Epithelial cell of proximal tubule (primary cell): ENCODE data around the gene SDK2. TPM values are rescaled to one million over a fixed set of nuclear protein-coding genes. Genes with fewer than 3 reads are reported as not detected.

Source experiments
- DNase-seq: peaks from one replicate; pipeline ENCODE4 v3.0.0-alpha.2; 2011; ENCODE audit warnings: low read depth
- H3K4me3 ChIP-seq: 2 replicates; pipeline ENCODE4 v1.5.1; 2011; ENCODE audit warnings: low read depth, mild to moderate bottlenecking, low read length
- CTCF ChIP-seq: conservative IDR thresholded peaks from 2 replicates; pipeline ENCODE4 v1.5.1; 2012; ENCODE audit warnings: low read depth, mild to moderate bottlenecking, low read length
- total RNA-seq: library from RNA; depleted of rRNA; stranded (reverse); fragments of >200 nt; gene quantifications from 2 replicates; pipeline ENCODE4 v1.2.3, GENCODE V29; 2015

Gene SDK2
- total RNA-seq, 1 donor from 2014 or later, result 0.12 TPM

DNA sequence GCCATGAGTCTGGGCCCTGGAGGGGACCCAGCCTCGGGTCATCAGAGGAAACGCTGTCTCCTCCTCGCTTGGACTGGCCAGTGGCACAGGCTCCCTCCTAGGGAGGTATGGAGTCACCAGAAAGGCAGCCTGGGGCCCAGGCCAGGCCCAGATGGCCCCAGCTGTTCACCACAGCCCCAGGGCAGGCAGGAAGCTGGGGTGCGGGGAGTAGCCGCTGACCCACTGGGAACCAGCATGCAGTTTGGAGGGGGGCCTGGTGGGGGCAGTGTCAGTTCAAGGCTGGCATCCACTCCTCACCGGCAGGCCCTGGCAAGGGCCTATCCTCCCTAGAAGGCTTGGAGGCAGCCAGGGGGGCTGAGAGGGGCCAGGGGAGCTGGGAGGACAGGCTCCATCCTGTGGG is 48.8 kb downstream of the SDK2 start:
- no peak for DNase-seq
- peak; percentile 27 for TF ChIP-seq CTCF
- H3K4me3 ChIP-seq, result no peak overlapping the region

- H3K4me3 ChIP-seq, result no peak overlapping the region
- TF ChIP-seq CTCF, result no peak
- no peak for DNase-seq
Measured at GRCh38 chr17:73595068-73595467, 49.2 kb downstream of the SDK2 start.

GRCh38 chr17:73594598-73594997 is 49.6 kb downstream of the SDK2 start:
- no peak overlapping the region for H3K4me3 ChIP-seq
- TF ChIP-seq CTCF, result no peak
- DNase-seq, result no peak

GRCh38 chr17:73594025-73594424 is 50.2 kb downstream of the SDK2 start:
- no peak for DNase-seq
- TF ChIP-seq CTCF, result no peak
- no peak overlapping the region for H3K4me3 ChIP-seq

DNA sequence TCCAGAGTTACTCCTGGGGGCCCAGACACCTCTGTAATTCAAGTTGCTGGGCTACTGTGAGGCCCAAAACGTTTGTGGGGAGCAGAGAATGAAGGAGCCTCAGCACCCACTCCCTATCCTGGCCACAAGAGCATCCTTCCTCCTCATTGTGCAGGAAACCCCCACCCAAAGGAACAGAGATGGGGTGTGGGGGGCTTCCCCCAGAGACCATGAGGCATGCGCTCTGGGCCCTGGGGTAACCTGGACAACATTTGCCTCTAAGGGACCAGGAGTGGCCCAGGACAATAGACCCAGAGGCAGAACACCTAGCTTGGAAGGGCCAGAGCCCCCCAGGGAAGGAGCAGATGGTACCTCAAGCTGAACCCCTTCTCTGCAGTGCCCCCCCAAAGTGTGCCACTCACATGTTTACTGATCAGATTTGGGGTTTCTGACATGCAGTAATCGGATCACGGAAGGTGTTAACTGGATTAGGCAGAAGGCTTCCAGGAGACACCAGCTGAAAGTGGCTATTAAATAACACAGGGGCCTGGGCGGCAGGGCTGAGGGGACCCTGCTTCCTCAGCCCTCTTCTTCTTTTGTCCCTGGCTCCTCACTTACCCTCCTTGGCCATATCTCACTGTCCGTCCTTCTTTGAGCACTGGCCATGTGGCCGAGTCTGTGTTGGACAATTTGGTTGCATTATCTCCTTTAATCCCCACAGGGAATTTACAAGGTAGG is 50.8 kb downstream of the SDK2 start:
- TF ChIP-seq CTCF, result no peak
- H3K4me3 ChIP-seq, result no peak overlapping the region
- no peak for DNase-seq

GRCh38 chr17:73592501-73592961 is 51.7 kb downstream of the SDK2 start:
- no peak for TF ChIP-seq CTCF
- no peak overlapping the region for H3K4me3 ChIP-seq
- DNase-seq, result no peak

DNA sequence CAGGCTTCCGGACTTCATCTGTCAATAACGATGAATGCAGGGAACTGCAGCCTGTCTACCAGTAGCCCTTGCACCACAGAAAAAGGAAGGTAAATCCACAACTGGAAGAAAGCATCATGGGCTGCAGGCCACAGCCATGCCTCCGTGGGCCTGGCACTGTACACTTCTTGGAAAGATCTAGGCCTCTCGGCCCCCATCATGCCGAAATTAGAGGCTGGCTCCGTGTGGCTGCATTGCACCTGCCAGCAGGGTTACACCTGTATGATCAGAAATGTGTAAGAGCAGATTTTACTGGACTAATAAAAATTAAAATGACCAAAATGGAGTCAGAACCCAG is 52.2 kb downstream of the SDK2 start:
- no peak for DNase-seq
- TF ChIP-seq CTCF, result no peak
- no peak overlapping the region for H3K4me3 ChIP-seq
